GM12864 (cell line): ENCODE data around the gene LMO1.

Experiments used
- DNase-seq: peaks from one replicate; pipeline ENCODE4 v3.0.0-alpha.2; 2011; ENCODE audit warnings: low read depth
- H3K4me3 ChIP-seq: 2 replicates; pipeline ENCODE4 v1.5.1; 2011; ENCODE audit warnings: mild to moderate bottlenecking, low read depth, low read length, control low read depth
- TF ChIP-seq, protein P1 (sequence below): IDR thresholded peaks from 2 replicates; pipeline ENCODE4 v1.5.1; 2011; ENCODE audit warnings: low read depth, mild to moderate bottlenecking, moderate library complexity, low read length, control low read depth, inconsistent platforms; ENCODE audit errors: missing control alignments

LMO1 gene

DNA sequence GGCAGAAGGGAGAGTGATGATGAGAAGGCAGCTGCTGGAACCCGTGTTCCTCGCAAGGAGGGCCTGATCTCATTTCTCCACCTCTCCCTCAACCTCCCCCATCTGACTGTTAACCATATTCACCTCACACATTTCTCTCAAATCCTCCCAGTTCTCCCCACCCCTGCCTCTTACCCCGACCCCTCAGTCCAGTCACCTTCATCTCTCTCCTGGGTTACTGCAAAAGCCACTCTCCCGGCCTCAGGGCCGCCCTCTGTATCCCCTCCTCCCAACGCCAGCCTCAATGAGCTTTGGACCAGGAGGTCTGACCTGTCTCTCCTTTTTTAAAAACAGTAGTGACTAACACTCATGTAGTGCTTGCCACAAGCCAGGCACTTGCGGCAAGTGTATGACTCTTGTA lies 29.5 kb upstream of the LMO1 start:
- DNase-seq: no peak
- TF ChIP-seq, protein P1, sequence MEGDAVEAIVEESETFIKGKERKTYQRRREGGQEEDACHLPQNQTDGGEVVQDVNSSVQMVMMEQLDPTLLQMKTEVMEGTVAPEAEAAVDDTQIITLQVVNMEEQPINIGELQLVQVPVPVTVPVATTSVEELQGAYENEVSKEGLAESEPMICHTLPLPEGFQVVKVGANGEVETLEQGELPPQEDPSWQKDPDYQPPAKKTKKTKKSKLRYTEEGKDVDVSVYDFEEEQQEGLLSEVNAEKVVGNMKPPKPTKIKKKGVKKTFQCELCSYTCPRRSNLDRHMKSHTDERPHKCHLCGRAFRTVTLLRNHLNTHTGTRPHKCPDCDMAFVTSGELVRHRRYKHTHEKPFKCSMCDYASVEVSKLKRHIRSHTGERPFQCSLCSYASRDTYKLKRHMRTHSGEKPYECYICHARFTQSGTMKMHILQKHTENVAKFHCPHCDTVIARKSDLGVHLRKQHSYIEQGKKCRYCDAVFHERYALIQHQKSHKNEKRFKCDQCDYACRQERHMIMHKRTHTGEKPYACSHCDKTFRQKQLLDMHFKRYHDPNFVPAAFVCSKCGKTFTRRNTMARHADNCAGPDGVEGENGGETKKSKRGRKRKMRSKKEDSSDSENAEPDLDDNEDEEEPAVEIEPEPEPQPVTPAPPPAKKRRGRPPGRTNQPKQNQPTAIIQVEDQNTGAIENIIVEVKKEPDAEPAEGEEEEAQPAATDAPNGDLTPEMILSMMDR: no peak

DNA sequence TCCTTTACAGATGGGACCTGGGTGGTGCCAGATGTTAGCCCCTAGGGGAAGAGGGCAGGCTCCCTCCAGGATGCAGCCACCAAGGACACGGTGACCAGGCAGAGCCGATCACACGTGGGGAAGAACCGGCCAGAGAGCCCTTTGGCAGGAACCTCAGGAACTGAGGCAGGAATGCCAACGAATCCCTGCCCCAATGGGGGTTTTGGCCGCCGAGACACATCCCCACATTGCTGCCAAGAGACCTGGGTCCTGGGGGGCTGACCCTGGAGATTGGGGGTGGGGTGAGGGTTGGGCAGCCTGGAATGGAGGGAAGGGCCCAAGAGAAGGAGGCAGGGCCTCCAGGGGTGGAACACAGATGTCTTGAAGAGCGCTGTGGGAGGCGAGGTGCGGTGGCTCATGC lies 28.7 kb upstream of the LMO1 start:
- TF ChIP-seq, protein P1: no peak
- DNase-seq: no peak
- H3K4me3 ChIP-seq: no peak overlapping the region

More for the DNA sequence above, 29.5 kb upstream of the LMO1 start:
- H3K4me3 ChIP-seq: no peak overlapping the region

DNA sequence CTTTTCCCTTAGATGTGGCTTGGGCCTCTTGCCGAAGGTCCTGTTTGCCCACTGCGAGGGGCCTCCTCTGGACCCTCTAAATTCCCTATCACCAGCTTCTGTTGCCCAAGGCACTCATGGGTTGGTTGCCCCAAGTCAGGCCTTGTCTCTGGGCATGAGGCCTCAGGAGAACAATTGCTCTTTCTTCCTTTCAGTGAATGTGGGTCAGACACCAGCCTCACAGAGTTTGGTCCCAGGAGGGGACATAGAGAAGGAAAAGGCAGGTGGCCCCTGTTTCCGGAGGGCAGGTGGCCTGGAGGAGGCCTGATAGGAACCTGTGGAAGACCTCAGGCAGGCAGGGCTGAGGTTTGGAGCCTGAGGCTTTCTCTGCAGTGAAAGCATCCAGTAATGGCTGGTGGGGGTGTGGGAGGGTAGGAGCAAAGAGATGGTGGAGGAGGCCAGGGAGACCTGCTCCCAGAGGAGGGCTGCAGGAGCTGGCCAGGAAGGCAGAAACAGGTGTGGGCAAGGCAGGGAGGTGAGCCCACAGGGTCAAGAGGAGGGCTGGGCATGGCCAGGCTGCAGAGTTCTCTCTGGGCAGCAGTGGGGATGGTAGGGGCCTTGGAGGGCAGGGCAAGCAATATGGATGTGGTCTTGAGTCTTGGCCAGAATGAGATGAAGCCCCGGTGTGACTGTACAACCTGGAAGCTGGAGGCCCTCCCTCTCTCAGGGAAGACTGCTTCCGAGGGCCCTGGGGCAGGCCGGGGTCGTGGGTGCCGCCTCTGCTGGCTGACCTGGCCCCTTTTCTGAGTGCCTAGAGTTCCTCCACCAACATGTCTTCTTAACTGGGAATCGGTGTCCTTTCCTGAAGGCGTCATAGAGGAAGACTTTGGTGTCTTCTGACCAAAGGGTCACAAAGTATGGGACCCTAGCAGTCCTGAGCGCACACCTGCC lies 28.0 kb upstream of the LMO1 start:
- DNase-seq: no peak
- TF ChIP-seq, protein P1: no peak
- no peak overlapping the region for H3K4me3 ChIP-seq

DNA sequence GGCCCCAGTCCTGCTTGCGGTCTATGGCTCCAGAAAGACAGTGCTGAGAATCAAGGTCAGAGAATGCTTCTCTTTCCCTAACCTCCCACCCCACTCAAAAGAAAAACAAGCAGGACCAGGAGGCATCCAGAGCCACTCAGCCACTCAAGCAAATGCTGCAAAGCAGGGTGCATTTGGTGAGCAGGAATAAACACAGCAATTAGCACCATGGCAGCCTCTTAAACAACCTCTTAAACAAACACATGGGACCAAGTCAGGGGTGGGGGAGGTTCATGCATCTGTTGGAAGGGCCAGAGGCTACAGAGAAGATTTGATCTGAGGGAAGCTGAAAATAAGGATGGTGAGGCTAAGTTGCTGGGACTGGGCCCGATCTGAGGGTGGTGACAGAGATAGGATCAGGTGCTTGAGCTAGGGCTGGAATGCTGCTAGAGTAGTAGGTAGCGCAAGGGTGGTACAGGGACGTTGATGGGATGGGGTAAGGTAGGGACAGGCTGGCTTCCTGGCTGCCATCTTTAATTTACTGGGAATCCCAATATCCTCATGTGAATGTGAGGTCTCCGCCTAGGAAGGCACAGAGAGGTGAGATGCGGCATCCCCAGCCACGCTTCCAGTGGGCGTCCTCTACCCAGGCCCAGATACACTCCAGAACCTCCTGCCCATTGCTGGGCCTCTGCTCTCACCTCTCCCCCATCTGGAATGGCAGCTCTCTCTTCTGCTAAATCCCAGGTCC lies 26.6 kb upstream of the LMO1 start:
- H3K4me3 ChIP-seq: no peak overlapping the region
- DNase-seq: no peak
- TF ChIP-seq, protein P1: no peak

DNA sequence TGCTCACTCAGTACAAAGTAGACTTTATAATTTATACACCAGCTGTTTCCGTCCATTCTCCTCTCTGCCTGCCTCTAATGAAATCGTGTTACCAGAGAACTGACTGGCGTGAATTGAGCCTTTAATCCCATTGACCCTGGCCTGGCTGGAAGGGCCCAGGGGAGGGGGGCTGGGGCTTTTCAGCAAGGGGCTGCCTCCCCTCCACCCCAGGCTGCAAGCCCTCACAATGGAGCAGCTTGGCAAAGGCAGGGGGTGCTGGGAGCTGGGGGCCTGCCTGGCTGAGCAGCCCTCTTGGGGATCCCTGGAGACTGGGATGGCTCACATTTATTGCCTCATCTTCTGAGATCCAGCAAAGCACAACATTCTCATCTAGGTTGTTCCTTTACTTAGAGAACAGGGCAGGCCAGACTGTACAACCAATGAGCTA lies 25.8 kb upstream of the LMO1 start:
- no peak for DNase-seq
- TF ChIP-seq, protein P1: no peak

DNA sequence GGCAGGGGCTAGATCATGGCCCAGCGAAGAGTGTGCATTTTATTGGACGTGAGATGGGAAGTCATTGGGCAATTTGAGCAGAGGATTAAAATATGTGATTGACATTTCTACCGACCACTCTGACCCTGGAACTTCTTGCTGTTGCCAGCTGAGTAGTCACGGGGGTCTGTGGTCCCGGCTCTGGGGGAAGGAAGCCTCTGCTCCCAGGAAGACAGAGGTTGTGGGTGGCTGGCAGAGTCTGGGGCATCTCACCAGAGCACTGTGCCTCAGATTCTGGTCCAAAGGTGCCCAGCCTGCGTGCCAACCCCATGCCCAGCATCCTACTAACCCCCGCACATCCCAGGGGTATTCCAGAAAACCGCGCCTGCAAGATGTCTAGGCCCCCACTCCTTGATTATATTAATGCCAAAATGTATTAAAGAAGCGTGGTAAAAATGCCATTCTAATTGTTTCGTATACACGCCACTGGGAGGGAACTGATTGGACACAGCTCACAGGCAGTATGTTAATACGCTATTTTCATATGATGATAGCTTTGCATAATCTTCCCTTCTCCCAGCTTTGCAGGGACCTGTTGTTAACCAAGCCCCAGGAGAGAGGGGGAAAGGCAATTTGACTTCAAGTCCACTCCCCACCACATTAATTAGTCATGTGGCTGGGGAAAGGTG lies 25.3 kb upstream of the LMO1 start:
- DNase-seq: no peak

More for the DNA sequence above, 25.8 kb upstream of the LMO1 start:
- no peak overlapping the region for H3K4me3 ChIP-seq

More for the DNA sequence above, 25.3 kb upstream of the LMO1 start:
- H3K4me3 ChIP-seq: no peak overlapping the region
- TF ChIP-seq, protein P1: no peak
